ENCODE data around the gene COL4A2.

COL4A2 gene

DNA sequence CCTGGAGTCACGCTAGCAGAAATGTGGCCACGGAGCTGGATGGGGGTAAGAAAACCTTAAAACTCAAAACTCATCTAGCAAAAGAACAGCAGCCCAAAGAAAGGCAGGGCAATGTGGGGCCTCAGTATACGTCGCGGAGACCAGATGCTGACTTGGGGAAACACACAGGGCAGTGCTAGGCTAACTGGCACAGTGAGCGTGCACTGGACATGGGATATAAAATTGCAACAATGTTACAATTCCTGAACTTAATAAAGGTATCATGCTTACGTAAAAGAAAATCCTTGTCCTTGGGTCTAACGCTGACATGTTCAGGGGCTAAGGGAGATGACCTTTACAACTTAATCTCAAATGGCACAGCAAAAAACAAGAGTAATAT is 40.7 kb upstream of the COL4A2 start:
- H3K27ac ChIP-seq = peak overlapping the region; percentile 54 to 92
- peak overlapping the region; percentile 42 for H3K4me3 ChIP-seq
- no peak for TF ChIP-seq CTCF (IDR thresholded peaks at IDR 0.05)
- no peak for DNase-seq (ENCODE audit: low spot score)

DNA sequence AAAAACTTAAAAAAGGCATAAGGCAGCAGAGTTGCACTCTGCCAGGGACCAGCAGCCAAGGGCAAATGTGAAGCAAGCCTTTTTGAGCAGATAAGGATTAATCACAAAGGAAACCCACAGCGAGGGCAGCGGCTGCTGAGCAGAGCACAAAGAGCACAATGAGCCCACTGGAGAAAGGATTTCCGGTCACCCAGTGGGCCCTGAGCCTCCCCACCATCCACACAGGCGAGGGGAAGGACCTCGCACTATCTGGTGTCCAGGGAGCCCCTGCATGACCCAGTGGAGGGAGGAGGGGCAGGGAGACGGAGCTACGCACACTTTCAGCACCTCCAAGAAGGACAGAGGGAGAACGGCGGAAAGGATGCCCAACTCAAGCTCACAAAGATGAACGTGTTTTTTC is 40.1 kb upstream of the COL4A2 start:
- no peak for TF ChIP-seq CTCF (IDR thresholded peaks at IDR 0.05)
- no peak for DNase-seq (ENCODE audit: low spot score)
- Histone ChIP-seq H3K4me3 (peak overlapping the region; percentile 23), H3K27ac (peak overlapping the region; percentile 54 to 92)

GRCh38 chr13:110268061-110268460 is 39.0 kb upstream of the COL4A2 start:
- no peak for TF ChIP-seq CTCF (IDR thresholded peaks at IDR 0.05)
- Histone ChIP-seq H3K27ac (peak overlapping the region; percentile 6 to 83), H3K4me3 (peak overlapping the region; percentile 19)
- no peak for DNase-seq (ENCODE audit: low spot score)

GRCh38 chr13:110268576-110269185 is 38.4 kb upstream of the COL4A2 start:
- H3K27ac ChIP-seq = peak overlapping the region; percentile 6 to 83
- no peak for DNase-seq (ENCODE audit: low spot score)
- no peak for TF ChIP-seq CTCF (IDR thresholded peaks at IDR 0.05)
- peak overlapping the region; percentile 19 for H3K4me3 ChIP-seq

- Histone ChIP-seq H3K4me3 (no peak overlapping the region), H3K27ac (peak overlapping the region in 1 of 2 donors; percentile 72)
- DNase-seq (ENCODE audit: low spot score) = no peak
Observed at GRCh38 chr13:110269509-110270185, 37.4 kb upstream of the COL4A2 start.

DNA sequence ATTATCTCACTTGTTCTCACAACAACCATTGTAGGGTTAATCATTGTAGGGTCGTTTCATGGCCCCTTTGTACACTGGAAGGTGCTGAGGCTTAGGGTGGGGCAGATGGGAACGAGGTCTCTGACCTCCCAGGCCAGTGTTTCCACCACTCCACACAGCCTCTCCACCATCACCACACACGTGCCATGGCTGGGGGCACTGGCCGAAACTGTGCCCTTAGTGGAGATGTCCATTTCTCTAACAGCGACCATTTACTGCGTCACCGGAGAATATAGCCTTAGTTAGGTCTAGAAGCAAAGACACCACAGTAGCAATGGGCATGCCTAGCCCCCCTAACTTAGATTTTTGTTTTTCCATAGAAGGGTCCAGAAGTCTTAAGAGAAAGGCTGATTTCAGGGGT is 36.6 kb upstream of the COL4A2 start:
- TF ChIP-seq CTCF (IDR thresholded peaks at IDR 0.05) = no peak
- DNase-seq (ENCODE audit: low spot score) = no peak
- Histone ChIP-seq H3K27ac (peak overlapping the region; percentile 27 to 69), H3K4me3 (no peak overlapping the region)

More at GRCh38 chr13:110269509-110270185, 37.4 kb upstream of the COL4A2 start:
- no peak for TF ChIP-seq CTCF (IDR thresholded peaks at IDR 0.05)

DNA sequence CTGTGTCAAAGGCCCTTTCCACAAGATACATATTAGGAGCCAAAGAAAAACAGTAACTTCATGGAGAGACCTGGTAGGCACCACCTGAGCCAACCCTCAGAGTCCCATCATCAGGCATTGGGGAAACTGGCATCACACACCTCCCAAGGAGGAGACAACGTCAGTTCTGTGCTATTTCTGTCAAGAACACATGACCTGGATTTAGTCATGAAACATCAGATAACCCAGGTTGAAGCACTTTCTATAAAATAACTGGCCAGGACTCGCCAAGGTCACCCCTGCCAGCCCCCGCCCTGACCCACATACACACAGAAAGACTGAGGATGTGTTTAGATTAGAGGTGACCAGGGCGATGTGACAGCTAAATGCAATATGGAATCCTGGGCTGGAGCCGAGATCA is 35.8 kb upstream of the COL4A2 start:
- TF ChIP-seq CTCF (IDR thresholded peaks at IDR 0.05) = no peak
- H3K27ac ChIP-seq = peak overlapping the region; percentile 34 to 69
- no peak overlapping the region for H3K4me3 ChIP-seq
- no peak for DNase-seq (ENCODE audit: low spot score)

All from coronary artery (tissue), 2 donors.